ENCODE data around the gene TBX20.

TBX20 gene

GRCh38 chr7:35253710-35254495 lies at the start of gene TBX20:
Gene TBX20, minus strand, starts transcription at chr7:35254100. Its CDS starts 480 bp downstream, at chr7:35253620.
- in situ Hi-C loops (cut with MboI; ENCODE audit: low pct_unique_long_range_greater_than_20kb, low sequenced_read_pairs, unreplicated experiment) = no loop called here
- no peak for DNase-seq (ENCODE audit: low spot score)
- TF ChIP-seq CTCF (IDR thresholded peaks at IDR 0.05; ENCODE audit: extremely low read depth, insufficient read depth, missing control alignments) = no peak

GRCh38 chr7:35289376-35289775 lies 35.5 kb upstream of the TBX20 start:
- in situ Hi-C loops (cut with MboI; ENCODE audit: low pct_unique_long_range_greater_than_20kb, low sequenced_read_pairs, unreplicated experiment) = no loop called here
- no peak for TF ChIP-seq CTCF (IDR thresholded peaks at IDR 0.05; ENCODE audit: extremely low read depth, insufficient read depth, missing control alignments)

GRCh38 chr7:35286986-35287385 lies 33.1 kb upstream of the TBX20 start:
- no peak for TF ChIP-seq CTCF (IDR thresholded peaks at IDR 0.05; ENCODE audit: extremely low read depth, insufficient read depth, missing control alignments)
- in situ Hi-C loops (cut with MboI; ENCODE audit: low pct_unique_long_range_greater_than_20kb, low sequenced_read_pairs, unreplicated experiment) = no loop called here
- DNase-seq (ENCODE audit: low spot score) = no peak

More at GRCh38 chr7:35289376-35289775, 35.5 kb upstream of the TBX20 start:
- DNase-seq (ENCODE audit: low spot score) = no peak

- in situ Hi-C loops (cut with MboI; ENCODE audit: low pct_unique_long_range_greater_than_20kb, low sequenced_read_pairs, unreplicated experiment) = no loop called here
- DNase-seq (ENCODE audit: low spot score) = no peak
- no peak for TF ChIP-seq CTCF (IDR thresholded peaks at IDR 0.05; ENCODE audit: extremely low read depth, insufficient read depth, missing control alignments)
These were observed 32.5 kb upstream of the TBX20 start for GRCh38 chr7:35286422-35286821.

GRCh38 chr7:35285799-35286198 lies 31.9 kb upstream of the TBX20 start:
- no peak for DNase-seq (ENCODE audit: low spot score)
- in situ Hi-C loops (cut with MboI; ENCODE audit: low pct_unique_long_range_greater_than_20kb, low sequenced_read_pairs, unreplicated experiment) = no loop called here
- TF ChIP-seq CTCF (IDR thresholded peaks at IDR 0.05; ENCODE audit: extremely low read depth, insufficient read depth, missing control alignments) = no peak

- TF ChIP-seq CTCF (IDR thresholded peaks at IDR 0.05; ENCODE audit: extremely low read depth, insufficient read depth, missing control alignments) = no peak
- no peak for DNase-seq (ENCODE audit: low spot score)
- in situ Hi-C loops (cut with MboI; ENCODE audit: low pct_unique_long_range_greater_than_20kb, low sequenced_read_pairs, unreplicated experiment) = no loop called here
These were observed 27.0 kb upstream of the TBX20 start for GRCh38 chr7:35280902-35281301.

Measured in GM13977 (cell line).